Subcutaneous adipose tissue (tissue), 4 donors: ENCODE measurements around the gene MYH10. TPM values are rescaled to one million over a fixed set of nuclear protein-coding genes. Genes with fewer than 3 reads are reported as not detected.

Source experiments
- total RNA-seq, 4 donors: library from RNA; depleted of rRNA; stranded (reverse); fragments of >200 nt; gene quantifications; one replicate each; pipeline ENCODE4 v1.1.0, GENCODE V29; 2016
- TF ChIP-seq, protein P1 (sequence below): fragments of 450-650 bp; IDR thresholded peaks from one replicate; pipeline ENCODE4 v1.5.1; 2016; ENCODE audit warnings: low read depth, mild to moderate bottlenecking, control low read depth, antibody characterized with exemption, moderate library complexity

MYH10 gene
- total RNA-seq, 4 donors from 2014 or later = 39.8 to 70.6 (median 47.9) TPM

DNA sequence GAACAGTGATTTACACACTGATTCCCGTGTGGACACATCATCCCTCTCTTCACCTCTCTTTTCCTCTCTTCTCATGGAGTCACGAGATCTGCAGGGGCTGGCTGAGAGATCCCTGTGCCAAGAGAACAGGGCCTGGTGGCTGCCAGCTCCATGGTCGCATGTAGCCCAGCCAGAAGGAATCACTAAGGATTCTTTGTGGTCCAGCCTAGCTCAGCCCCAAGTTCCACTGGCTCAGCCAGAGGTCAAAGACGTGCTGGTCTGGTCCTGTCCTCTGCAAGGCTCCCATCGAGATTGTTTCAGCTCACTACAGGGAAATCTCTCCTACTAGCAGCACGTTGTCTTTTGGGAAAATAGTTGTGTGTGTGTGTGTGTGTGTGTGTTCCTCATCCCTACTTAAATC is 128.4 kb downstream of the MYH10 start:
- TF ChIP-seq, protein P1, sequence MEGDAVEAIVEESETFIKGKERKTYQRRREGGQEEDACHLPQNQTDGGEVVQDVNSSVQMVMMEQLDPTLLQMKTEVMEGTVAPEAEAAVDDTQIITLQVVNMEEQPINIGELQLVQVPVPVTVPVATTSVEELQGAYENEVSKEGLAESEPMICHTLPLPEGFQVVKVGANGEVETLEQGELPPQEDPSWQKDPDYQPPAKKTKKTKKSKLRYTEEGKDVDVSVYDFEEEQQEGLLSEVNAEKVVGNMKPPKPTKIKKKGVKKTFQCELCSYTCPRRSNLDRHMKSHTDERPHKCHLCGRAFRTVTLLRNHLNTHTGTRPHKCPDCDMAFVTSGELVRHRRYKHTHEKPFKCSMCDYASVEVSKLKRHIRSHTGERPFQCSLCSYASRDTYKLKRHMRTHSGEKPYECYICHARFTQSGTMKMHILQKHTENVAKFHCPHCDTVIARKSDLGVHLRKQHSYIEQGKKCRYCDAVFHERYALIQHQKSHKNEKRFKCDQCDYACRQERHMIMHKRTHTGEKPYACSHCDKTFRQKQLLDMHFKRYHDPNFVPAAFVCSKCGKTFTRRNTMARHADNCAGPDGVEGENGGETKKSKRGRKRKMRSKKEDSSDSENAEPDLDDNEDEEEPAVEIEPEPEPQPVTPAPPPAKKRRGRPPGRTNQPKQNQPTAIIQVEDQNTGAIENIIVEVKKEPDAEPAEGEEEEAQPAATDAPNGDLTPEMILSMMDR = no peak

DNA sequence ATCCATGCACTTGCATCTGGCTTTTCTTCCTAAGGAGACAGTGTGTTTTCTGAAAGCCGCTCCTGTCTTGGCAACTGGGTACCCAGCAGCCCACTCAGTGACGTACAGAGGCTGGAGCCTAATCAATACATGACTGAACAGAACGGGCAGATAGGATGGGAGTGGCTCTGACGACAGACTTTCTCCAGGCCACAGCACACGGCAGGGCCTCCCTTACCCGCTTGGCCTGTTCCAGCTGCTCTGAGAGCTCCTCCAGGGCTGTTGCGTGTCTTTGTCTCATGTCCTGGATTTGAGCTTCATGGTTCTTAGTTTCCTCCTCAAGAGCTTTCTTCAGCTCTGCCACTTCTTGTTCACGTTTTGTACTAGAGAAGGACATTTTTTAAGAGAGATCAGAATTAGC is 129.9 kb downstream of the MYH10 start:
- TF ChIP-seq, protein P1 = no peak

- TF ChIP-seq, protein P1 = no peak
Measured at GRCh38 chr17:8499614-8500013, 130.9 kb downstream of the MYH10 start.

- TF ChIP-seq, protein P1 = no peak
Measured at GRCh38 chr17:8499171-8499570, 131.4 kb downstream of the MYH10 start.

- TF ChIP-seq, protein P1 = no peak
Measured at GRCh38 chr17:8496081-8496480, 134.4 kb downstream of the MYH10 start.

GRCh38 chr17:8494506-8495111 is 135.9 kb downstream of the MYH10 start:
- TF ChIP-seq, protein P1 = no peak

DNA sequence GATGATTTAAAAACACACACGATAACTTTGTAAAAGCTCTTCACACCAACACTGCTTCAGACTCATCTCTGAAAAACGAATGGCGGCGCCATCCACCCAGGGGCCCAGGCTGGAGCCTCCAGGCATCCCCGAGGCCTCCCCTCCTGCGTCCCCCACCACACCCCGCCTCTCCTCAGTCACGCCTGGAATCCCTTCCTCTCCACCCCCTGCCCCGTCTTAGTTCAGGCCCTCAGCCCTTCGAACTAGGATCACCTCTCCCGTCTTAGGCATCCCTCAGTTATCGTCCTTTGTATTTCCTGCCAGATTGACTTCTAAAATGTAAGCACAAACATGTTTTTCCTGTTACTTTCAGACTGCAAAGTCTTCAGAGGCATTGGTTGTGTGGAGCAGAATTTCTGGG is 136.5 kb downstream of the MYH10 start:
- TF ChIP-seq, protein P1 = no peak
